Activated CD8-positive, alpha-beta memory T cell treated with anti-CD3 and anti-CD28 coated beads, Interleukin-2, amount 50 U/mL, for 24 hours (primary cell): ENCODE results near the gene GID8.
"Not testable (repeated sequence)": the region's sequence is repeated elsewhere in the genome, so short reads cannot be mapped to it uniquely, and the experiment has no call there.

Experiments used
- DNase-seq: peaks from one replicate; pipeline ENCODE4 v3.0.0-alpha.2; 2020; ENCODE audit errors: extremely low read depth

The GID8 gene

DNA sequence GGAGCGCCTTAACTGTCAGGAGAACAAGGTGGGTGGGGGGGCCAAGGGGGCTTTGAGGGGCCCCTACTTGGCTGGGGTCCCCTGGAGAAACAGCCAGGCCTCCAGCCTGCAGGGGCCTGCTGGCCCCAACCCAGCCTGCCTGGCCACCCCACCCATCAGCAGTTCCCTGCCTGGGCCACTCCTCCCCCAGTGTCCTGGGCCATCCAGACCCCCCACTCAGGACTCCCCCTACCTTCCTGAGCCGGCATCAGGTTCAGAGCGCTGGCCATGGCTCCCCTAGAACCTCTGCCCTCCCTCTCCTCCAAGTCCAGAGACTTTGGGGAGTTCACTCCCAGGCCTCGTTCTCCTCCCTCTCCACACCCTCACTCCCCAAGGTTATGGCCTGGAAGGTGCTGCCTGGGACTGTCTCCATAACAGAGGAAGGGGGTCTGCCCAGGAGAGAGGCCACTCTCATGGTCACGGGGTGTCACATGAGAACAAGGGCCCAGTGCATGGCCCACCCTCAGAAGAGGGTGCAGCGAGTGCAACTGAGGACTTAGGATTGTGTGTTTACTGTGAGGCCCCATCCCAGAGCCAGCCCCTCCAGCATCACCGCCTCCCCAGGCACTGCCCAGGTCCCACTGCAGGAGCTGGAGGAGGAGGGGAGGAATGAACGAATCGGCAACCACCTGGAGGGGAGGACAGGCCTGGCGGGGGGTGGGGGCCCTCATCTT, 20.6 kb downstream of the GID8 start:
- no peak for DNase-seq

DNA sequence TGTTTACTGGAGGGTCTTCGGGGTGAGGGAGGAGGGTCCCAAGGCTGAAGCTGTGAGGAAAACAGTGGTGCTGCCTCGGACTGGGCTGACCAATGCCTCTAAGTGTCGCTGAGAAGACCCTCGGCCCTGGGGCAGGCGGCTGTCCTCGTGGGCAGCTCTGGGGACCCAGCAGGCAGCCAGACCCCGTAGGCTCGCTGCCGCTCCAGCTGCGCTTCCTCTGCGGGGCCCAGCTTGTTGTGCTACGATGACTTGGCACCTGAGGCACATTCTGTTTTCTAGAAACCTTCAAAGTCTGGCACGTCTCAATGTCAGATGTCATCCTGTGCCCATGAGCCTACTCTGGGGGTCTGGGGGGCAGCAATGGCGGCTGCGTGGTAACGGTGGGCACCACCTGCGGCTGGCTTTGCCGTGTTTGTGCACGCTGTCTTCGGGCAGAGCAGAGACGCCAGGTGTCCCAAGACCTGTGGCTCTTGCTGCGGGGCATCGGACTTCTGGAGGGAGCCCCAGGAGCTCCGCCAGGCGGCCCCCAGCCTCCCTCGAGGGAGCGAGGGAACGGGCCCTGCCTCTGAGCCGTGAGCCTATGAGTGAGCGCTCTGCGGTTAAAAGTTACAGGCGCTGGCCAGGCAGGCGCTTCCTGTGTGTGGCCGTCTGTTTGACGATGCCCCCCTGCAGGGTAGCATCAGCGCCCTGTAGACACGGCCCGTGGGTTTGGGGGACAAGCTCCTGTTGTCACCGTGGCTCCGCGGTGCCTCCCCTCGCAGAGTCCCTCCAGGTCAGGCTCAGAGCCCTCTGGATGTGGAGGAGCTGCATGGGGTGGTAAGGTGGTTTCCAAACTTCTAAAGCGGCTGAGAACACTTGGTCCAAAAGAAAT, 21.4 kb downstream of the GID8 start:
- DNase-seq, result no peak

- no peak for DNase-seq
Measured at GRCh38 chr20:62959998-62960436, 22.1 kb downstream of the GID8 start.

DNA sequence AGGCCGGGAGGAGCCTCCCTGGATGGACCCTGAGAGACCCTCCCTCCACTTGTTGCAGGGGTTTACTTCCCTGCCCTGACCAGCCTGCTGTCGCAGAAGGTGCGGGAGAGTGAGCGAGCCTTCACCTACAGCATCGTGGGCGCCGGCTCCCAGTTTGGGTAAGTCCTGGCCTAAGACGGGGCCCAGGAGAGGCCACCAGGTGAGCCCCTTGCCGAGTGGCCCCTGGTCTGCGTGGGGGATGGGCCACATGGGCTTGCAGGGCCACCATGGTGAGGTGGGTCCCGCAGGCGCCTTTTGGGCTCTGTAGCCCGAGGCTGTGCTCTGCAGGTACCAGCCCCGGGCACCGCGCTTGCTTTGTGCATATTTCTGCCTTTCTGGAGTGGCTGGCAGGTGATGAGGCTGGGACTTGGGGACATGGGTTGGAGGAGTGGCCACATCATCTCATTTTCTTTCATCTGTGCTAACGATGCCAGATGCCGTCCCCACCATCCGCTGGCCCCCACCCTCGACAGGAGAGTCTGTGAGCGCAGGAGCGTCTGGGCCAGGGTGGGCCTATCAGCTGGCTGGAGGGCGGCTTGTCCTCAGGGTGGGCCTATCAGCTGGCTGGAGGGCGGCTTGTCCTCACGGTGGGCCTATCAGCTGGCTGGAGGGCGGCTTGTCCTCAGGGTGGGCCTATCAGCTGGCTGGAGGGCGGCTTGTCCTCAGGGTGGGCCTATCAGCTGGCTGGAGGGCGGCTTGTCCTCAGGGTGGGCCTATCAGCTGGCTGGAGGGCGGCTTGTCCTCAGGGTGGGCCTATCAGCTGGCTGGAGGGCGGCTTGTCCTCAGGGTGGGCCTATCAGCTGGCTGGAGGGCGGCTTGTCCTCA, 22.7 kb downstream of the GID8 start:
- DNase-seq, result not testable (repeated sequence)

- no peak for DNase-seq
Measured at GRCh38 chr20:62961310-62961783, 23.4 kb downstream of the GID8 start.

DNA sequence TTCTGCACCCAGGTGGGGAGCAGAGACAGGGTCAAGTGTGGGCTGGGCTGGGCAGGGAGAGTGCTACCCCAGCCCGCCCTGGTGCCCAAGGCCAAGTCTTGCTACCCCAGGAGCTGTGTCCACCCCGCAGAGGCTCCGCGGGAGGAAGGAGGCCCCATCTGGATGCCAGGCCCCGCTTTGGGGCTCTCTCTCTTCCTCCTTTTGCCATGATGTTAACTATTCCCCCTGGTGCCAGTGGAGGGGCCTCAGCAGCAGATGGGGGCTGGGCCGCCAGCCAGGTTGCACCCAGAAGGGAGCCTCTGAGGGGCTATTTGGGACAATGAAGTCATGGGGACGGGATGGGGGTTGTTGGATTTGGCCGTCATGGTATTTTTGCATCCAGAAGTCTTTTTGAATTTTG, 23.9 kb downstream of the GID8 start:
- DNase-seq, result no peak

DNA sequence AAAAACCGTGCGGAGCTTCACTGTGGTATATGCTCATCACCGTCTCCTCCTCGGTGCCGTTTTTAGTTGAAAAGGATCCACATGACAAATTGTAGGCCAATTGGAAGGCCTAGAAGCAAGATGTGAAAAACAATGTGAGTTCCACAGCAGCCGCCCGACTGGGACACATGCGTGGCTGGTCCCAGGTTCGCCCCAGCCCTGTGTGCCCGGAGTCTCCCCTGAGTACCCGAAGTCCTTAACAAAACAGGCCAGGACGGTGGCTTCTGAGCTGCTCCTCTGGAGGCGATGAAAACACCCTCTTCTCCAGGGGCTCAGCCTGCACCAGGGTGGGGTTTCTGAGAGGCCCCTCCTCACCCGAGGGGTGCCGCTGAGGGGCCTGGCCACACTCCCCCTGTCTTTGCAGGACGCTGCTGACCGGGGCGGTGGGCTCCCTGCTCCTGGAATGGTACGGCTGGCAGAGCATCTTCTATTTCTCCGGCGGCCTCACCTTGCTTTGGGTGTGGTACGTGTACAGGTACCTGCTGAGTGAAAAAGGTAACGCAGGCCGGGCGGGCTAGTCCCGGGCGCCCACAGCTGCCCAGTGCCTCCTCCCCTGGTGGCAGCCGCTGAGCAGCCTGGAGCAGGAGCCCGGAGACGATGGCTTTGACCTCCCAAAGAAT, 24.4 kb downstream of the GID8 start:
- DNase-seq, result no peak

DNA sequence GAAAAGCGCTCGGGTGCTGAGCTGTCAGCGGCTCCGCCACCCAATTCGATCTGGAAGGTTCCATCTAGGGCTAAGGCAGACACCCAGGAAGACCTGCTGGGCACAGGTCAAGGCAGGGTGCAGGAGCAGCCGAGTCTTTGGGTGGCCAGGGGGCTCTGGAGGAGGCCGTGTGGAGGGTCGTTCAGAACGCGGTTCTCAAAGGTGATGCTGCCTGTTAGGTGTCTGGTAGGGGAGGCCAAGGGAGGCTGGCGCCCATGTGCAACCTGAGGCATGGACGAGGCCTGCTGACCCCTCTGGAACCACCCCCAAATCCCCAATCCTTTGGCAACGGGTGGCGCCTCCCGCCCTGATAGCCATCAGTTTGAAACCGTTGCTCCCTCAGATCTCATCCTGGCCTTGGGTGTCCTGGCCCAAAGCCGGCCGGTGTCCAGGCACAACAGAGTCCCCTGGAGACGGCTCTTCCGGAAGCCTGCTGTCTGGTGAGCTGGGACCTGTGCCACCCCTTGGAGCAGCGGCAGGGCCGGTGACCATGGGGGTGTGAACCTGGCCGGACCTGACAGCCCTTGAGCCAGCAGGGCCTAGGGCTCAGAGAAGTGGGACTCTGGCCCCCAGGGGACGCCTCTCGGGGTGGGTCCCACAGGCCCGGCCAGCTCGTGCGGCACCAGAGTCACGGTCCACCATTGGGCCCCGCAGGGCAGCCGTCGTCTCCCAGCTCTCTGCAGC, 25.1 kb downstream of the GID8 start:
- DNase-seq, result no peak

DNA sequence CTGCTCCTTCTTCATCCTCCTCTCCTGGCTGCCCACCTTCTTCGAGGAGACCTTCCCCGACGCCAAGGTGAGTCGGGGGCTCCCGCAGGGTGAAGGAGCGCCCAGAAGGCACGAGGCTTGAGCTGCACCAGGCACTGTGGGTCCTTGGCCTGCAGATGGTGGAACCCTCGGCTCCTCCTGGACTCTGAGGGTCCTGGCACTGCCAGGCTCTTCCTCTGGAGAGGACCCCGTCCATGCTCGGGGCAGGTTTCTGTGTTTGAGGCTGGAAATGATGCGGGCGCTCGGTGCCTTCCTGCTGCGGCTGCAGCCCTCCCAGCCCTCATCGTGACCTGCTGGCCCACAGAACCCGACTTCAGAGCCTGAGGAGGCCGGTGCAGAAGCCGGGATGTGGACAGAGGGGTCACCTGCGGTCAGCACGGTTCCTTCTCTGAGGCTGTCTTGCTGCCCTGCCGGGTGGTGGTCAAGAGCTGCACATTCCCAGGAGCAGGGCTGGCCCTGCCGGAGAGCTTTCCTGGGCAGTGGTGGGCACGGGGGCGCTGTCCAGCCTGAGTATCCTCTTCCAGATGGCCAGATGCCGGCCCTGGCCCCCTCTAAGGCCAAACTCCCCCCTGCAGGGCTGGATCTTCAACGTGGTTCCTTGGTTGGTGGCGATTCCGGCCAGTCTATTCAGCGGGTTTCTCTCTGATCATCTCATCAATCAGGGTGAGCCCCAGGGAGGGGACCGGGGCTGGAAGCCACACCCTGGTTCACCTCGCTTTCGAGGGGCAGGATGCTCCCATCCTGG, 25.9 kb downstream of the GID8 start:
- no peak for DNase-seq

- DNase-seq, result no peak
Measured at GRCh38 chr20:62964700-62965099, 26.8 kb downstream of the GID8 start.

GRCh38 chr20:62965363-62965771, 27.4 kb downstream of the GID8 start:
- no peak for DNase-seq

DNA sequence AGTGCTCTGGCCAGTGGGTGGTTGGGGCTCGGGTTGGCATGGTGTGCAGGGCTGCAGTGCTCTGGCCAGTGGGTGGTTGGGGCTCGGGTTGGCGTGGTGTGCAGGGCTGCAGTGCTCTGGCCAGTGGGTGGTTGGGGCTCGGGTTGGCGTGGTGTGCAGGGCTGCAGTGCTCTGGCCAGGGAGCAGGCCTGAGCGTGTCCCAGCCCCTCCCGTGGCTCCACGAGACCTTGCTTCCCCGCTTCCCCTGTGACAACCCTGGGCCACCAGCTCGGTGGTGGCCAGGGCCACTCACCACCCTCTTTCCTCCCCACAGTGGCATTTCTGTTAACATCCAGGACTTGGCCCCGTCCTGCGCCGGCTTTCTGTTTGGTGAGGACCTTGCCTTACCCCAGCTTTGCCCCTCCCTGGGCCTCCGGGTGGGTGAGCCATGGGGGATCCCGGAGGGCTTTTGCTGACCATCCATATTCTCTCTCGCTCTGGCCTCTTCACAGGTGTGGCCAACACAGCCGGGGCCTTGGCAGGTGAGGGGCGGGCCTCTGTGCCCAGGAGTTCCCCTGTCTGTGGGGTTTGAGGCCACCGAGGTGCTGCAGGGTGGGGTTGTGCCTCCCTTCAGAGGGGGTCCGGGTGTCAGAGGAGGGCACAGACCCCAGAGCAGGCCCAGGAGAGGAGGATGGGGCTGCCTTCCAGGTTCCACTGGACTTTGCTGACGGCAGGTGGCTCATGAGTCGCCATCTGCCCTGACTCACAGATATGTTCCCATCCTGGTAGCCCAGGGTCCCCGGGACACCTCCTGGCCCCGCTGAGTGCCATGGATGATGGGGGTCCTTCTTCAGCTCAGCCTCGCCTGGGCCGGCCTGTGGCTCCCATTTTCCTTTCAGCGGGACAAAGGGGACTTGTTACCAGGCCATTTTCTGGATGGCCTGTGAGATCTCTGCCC, 28.5 kb downstream of the GID8 start:
- no peak for DNase-seq

GRCh38 chr20:62967149-62967501, 29.2 kb downstream of the GID8 start:
- DNase-seq, result no peak

GRCh38 chr20:62967628-62968351, 29.8 kb downstream of the GID8 start:
- DNase-seq, result no peak

DNA sequence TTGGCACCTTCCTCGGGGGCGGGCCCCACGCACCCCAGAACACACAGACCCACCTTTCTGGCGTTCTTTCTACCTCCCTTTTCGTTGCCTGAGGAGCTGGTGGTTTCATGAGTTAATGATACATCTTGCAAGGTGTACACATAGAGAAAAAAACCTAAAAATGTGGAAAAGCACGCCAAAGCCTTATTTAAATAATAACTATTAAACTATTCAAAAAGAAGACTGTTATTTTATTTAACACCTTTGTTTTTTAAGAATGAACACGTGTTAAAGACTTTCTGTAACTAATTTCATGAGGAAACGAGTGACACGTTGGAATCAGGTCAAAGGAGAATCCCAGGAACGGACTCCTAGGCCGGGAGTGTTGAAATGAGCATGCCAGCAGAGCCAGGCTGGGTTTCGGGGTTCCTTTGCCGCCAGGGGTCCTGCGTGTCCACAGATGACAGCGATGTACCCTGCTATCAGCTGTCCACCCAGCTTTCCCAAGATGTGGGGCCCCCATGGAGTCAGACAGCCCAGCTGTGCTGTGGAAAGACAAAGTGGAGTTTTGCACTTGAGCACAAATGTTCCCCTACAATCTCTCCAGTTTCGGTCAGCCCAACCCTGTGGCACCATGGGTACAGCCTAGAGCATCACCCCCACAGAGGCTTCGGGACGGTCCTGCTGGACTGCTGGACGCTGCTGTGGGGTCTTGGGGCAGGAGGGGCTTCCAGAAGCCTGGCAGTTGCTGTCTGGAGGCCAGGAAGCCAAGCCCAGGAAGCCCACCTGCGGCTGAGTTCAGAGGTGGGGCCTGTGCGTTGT, 30.6 kb downstream of the GID8 start:
- no peak for DNase-seq

DNA sequence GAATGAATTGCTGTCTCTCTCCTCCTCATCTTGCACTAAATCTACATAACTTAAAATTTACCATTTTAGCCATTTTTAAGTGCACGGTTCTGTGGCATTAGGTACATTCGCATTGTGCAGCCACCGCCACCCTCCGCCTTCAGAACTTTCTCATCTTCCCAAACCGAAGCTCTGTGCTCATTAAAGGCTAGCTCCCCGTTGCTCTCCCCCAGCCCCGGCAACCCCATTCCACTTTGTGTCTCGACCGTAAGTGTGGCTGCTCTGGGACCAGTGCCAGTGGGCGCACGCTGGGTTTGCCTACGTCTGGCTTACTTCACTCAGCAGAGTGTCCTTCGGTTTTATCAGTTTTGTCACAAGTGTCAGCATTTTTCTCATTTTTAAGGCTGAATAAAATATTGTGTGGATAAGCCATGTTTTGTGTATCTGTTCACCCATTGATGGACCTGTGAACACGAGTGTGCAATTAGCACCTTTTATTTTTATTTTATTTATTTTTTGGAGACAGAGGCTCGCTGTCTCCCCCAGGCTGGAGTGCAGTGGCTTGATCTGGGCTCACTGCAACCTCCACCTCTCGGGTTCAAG, 31.3 kb downstream of the GID8 start:
- no peak for DNase-seq

- no peak for DNase-seq
Measured at GRCh38 chr20:62969939-62970306, 32.0 kb downstream of the GID8 start.
